ENCODE results near the gene SLC7A5.
"Not testable (repeated sequence)": the region's sequence is repeated elsewhere in the genome, so short reads cannot be mapped to it uniquely, and the experiment has no call there.

Gene SLC7A5

GRCh38 chr16:87887931-87888330 lies 18.6 kb upstream of the SLC7A5 start:
- DNase-seq, result not testable (repeated sequence)

- DNase-seq, result not testable (repeated sequence)
Measured at GRCh38 chr16:87885371-87885967, 16.2 kb upstream of the SLC7A5 start.

GRCh38 chr16:87882436-87883019 lies 13.2 kb upstream of the SLC7A5 start:
- no peak for DNase-seq

GRCh38 chr16:87881324-87882200 lies 12.3 kb upstream of the SLC7A5 start:
- no peak for DNase-seq

DNA sequence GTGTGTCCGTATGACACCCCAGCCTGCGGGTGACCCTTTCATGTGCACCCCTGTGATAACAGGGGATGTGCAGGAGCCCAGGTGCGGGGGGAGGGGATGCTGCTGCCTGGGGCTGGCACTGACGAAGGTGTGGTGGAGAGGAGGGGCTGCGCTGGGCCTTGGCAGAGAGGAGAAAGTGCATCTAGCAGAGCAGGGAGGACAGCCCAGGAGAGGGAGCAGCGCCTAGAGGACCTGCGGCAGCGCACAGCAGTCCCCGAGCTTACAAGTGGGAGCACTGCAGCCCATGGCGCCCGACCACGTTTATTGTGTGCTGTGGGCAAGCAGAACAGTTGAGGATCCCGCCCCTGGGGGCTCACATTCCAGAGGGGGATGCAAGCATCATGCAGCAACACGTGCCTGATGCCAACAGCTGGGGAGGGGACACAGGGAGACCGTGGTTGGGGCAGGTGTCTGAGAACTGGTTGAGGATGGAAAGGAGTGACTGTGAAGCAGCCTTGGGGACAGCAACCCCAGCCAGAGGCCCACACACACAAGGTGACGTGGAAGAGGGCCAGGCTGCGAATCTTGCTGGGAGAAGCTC lies 10.9 kb upstream of the SLC7A5 start:
- DNase-seq, result no peak

- DNase-seq, result not testable (repeated sequence)
Measured at GRCh38 chr16:87879411-87880013, 10.2 kb upstream of the SLC7A5 start.

DNA sequence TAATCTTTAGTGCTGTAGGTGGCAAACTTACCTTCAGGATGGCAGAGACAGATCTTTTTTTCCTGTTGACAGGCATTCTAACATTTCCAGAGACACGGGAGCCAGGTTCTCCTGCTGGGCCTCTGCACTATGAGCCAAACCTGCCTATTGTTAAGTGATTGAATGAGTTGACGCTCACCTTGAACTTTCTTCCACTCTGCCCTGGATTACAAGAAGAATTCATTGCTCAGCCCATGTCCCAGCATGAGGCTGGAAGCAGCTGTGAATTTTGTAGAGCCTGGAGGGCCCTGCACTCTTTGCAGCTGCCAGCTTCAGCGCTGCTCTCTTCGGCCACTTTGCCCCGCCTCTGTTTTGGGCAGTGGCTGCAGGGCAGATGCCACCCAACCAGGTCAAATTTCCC lies 9.4 kb upstream of the SLC7A5 start:
- no peak for DNase-seq

DNA sequence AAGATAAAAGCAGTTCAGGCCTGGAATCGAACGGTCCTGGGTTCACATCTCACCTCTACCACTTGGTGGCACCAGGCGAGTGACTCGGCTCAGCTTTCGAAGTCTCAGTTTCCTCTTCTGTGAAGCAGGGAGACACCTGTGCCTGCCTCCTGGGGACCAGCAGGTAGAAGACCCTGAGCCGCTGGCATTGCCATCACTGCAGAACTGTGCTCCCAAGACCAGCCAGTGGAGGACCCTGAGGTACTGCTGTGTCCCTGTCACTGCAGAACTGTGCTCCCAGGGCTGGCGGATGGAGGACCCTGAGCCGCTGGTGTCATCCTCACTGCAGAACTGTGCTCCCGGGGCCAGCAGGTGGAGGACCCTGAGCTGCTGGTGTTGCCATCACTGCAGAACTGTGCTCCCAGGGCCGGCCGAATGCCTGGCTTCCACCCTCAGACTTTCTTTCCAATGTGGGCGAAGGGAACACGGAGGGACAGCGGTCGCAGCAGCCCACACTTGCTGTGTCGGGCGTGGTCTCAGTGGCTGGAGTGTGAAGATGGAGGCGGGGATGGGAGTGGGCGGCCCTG lies 8.7 kb upstream of the SLC7A5 start:
- no peak for DNase-seq

GRCh38 chr16:87874639-87875427 lies 5.5 kb upstream of the SLC7A5 start:
- DNase-seq, result no peak

DNA sequence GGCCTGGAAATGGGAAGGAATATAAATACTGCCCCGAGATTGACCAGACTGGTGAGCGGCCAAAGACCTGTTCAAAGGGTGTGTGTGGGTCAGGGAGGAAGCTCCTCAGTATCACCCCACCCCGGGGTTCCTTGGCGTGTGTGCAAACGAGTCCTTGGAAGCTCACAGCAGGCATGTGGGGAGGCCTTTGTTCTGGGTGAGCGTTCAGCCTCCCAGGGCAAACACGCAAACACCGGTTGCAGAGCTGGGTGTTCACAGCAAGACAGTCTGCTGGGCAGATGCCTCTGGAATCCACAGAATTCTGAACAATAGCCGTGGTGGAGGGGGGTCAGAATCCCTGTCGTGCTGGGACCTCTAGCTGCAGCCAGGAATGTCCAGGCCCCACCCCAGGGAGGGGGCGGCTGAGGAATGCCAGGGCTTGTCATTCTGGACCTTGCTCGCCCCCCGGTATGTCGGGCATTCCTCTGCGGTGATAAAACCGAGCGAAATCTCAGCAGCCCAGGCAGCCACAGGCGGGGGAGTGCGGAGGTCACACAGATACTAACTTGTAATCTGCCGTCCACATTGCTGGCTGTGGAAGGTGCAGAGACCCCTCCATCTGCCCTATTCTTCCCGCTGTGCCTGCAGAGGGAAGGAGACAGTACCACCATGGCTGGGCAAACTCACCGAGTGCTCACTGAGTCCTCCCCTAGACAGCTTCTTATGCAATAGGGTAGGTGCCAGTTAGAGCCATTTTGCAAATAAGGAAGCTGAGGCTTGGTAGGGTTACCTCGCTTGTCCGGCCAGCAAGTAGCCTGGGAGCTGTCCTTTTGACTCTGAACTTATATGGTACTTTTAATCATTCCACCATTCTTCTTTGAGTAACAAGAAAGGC lies 1.3 kb upstream of the SLC7A5 start:
- DNase-seq, result not testable (repeated sequence)

- DNase-seq, result not testable (repeated sequence)
Measured at GRCh38 chr16:87869879-87870417, 641 bp upstream of the SLC7A5 start.

GRCh38 chr16:87868254-87869029 lies 865 bp downstream of the SLC7A5 start:
- DNase-seq, result not testable (repeated sequence)

DNA sequence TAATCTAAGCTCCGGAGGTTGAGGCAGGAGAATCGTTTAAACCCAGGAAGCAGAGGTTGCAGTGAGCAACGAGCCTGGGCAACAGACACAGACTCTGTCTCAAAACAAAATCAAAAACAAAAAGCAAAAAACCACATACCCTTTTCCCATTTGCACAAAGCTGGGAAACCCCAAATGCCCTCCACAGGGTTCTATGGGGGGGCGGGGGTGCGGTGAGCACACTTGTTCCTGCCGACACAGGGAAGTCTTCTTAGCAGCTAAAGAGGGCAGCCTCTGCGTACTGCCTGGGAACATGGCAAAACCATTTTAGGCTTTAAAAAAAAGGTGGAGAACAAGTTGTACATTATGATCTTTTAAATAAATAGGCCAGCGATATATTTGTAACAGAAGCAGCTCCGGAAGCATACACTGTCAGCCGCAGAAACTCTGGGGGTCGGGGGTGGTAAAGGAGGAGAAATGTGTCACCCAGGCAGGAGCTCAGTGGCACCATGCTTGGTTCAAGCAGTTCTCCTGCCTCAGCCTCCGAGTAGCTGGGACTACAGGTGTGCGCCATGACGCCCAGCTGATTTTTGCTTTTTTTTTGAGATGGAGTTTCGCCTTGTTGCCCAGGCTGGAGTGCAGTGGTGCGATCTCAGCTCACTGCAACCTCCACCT lies 3.3 kb downstream of the SLC7A5 start:
- DNase-seq, result not testable (repeated sequence)

- no peak for DNase-seq
Measured at GRCh38 chr16:87864331-87864989, 4.8 kb downstream of the SLC7A5 start.

- DNase-seq, result not testable (repeated sequence)
Measured at GRCh38 chr16:87863327-87863635, 6.0 kb downstream of the SLC7A5 start.

DNA sequence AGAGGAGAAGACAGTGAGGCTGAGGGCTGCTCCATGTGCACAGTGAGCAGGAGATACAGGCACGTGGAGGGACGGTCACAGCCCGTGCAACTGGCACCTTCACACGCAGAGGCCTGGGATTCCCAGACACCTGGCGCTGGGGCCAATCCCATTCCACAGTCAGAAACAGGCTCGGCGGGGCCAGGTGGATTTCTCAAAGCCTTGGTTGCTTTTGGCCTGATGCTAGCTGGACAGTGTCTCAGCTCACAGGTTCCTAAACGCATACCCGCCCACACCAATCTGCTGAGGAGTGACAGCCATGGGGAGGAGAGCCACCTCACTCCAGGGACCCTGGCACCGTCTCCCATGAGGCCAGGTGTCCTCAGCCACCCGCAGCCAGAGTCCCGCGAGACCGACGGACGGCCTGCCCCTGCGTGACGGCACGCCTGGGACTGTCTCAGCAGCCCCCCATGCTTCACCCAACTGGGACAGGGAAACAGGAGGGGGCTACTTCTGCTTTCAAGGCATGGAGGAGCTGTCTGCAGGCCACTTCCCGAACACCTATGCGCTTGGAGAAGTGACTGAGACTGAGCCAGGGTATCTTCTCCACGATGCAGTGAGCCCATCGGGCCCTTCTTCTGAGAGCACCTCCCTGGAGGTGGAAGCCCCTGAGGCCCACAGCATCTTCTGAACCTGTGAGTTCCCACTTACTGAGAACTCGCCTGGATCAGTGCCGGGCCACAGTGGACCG lies 6.5 kb downstream of the SLC7A5 start:
- not testable (repeated sequence) for DNase-seq

GRCh38 chr16:87861300-87862099 lies 7.8 kb downstream of the SLC7A5 start:
- not testable (repeated sequence) for DNase-seq
